ENCODE measurements around the gene GCGR.

DNA sequence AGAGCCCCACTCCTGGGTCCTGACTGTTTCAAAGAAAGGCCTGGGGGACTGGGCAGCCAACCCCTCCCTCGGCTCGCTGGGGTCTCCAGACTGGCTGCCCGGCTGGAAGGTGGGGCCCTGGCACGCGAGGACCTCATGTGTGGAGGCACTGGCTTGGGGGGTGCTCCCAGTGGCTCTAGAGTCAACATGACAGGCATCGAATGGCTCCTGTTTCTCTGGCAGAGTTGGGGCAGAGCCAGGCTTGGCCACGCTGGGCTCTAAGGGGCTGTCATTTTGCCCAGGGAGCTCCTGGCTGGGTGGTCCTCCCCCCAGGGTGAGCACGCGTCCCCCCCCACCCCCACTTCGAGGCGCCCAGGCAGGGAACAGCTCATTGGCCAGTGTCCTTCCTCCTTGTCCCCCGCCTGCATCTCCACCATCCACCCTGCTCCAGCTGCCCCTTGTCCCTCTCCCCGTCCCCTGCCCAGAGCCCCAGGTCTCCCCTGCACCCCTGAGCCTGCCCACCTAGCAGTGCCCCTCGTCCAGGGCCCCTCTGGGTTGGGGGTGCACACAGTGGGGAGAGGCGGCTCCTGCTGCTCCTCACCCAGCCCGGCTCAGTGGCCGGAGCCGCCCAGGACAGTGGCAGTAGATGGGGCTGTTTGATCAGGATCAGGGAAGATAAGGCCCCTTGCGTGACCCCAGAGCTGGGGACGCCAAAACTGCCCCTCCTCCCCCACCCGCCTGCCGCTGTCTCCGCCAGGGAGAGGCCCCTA, 2.7 kb downstream of the GCGR start:
- TF ChIP-seq CTCF (IDR thresholded peaks at IDR 0.05; ENCODE audit: low read depth, low read length) (no peak), EZH2phosphoT487 (IDR thresholded peaks at IDR 0.05; ENCODE audit: low read depth) (no peak)
